Stimulated activated CD8-positive, alpha-beta memory T cell treated with anti-CD3 and anti-CD28 coated beads, Interleukin-12 subunit alpha, Interleukin-12 subunit beta, amount 100 ng/mL, for 24 hours (primary cell): Measurements from ENCODE around the gene CPE.
"Not testable (repeated sequence)": the region's sequence is repeated elsewhere in the genome, so short reads cannot be mapped to it uniquely, and the experiment has no call there.

Experiments used
- DNase-seq: peaks from one replicate; pipeline ENCODE4 v3.0.0-alpha.2; 2020; ENCODE audit errors: extremely low read depth

The CPE gene

DNA sequence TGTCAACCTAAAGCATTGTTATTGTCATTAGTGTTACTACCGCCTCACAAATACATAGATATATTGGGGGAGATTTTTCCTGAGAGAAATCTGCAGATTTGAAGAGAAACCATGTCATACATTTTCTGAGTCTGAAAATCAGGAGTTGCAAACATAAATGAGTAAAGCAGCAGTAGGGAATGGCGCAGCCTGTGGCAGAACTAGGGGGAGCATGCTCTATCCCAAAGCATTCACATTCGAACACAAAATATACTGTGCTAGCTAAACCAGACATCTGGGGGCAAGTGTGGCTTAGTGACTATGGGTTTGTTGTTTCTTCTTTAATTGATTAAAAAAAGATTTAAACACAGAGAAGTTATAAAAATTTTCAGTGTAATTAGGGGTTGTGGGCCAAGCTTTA, 83.2 kb downstream of the CPE start:
- DNase-seq = no peak

GRCh38 chr4:165464376-165464775, 85.6 kb downstream of the CPE start:
- no peak for DNase-seq

DNA sequence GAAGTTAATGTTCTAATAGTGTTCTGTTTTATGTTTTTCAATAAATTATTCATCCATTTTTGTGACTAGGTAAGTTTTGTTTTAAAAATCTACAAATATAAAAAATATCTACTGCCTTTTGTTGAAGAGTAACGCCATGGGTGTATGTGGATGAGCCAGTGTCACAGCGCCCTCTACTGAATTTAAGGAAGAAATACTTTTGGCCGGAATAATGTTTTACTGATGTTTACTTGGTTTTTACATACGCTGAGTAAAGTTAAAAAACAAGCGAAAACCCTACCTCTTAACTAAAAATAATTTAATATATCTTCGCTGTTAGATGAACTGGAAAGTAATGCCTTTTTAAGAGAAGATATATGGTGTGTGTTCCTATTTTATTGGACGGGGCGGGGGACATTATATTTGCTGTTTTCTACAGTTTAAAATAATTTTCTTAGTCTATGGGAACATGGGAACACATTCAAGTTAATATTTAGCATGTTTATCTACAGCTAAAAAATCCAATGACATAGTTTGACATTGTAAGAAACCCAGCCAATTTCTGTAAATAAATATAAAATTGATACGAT, 86.1 kb downstream of the CPE start:
- no peak for DNase-seq

GRCh38 chr4:165470009-165470408, 91.2 kb downstream of the CPE start:
- no peak for DNase-seq

- DNase-seq = no peak
These were observed 94.3 kb downstream of the CPE start for GRCh38 chr4:165472943-165473676.

GRCh38 chr4:165474784-165475705, 96.2 kb downstream of the CPE start:
- DNase-seq = no peak

- DNase-seq = no peak
These were observed 96.9 kb downstream of the CPE start for GRCh38 chr4:165475706-165476070.

DNA sequence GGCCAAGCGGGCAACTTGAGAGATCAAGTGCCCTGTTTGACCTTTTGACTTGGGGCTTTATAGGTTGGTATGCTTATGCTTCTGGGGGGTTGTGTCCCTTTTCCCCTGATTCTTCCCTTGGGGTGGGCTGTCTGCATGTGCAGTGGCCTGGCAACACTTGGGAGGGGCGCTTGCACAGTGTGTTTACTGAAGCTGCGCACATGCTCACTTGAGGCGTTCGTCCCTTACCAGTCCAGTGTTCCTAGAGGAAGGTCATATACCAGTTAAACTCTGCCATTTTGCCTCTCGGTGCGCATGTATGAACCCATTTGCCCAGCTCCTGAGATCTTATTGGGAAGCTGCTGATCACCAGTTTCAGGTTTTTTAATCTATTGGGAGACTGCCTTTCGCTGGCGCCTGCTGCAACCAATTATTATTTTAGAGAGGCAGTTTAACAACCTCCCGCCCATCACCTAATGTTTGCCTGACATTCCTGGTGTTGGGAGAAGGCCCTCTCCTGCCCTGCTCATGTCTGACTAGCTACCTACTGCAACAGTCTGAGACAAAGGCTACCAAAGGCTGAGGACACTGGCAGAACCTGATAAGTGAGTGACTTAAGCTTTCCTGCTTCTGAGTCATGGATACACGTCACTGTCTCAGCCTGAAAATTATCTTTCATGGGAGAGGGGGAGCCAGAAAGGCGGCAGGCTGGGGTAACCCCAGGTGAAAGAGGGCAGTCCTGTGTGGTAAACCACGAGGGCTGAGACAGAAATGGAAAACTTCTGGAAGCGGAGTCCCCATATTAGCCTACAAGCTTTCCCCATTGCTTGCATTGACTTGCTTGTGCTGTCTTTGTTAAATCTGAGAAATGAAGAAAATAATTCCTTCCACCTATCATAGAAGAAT, 97.6 kb downstream of the CPE start:
- no peak for DNase-seq

- DNase-seq = no peak
These were observed 99.0 kb downstream of the CPE start for GRCh38 chr4:165477799-165478198.

GRCh38 chr4:165478260-165478659, 99.5 kb downstream of the CPE start:
- no peak for DNase-seq

- DNase-seq = no peak
These were observed 102.4 kb downstream of the CPE start for GRCh38 chr4:165481053-165481835.

DNA sequence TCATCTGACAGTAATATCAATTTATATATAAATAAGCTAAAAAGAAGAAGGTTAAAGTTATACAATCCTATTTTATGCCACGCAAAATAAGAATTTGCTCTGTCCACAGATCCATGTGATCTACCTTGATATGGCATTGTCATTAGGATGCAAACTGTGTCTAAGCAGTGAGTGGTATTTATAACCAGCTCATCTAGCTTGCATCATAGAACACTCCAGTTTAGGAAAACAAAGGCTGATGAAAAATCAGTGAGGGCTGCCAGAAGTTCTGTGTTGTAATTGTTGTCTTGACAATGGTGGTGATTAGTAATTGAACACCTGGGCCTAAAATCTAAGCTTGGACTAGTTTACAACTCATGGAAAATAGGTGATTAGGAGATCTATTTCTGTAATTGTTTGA, 111.0 kb downstream of the CPE start:
- DNase-seq = no peak

DNA sequence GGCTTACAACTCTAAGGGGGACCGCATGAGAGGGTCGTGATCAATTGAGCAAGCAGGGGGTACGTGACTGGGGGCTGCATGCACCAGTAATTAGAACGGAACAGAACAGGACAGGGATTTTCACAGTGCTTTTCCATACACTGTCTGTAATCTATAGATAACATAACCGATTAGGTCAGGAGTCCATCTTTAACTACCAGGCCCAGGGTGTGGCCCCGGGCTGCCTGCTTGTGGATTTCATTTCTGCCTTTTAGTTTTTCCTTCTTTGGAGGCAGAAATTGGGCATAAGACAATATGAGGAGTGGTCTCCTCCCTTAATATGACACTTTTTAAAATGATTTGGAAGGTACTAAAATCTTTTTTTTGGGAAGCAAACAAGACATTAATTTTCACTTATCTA, 113.8 kb downstream of the CPE start:
- DNase-seq = not testable (repeated sequence)

GRCh38 chr4:165493359-165493758, 114.6 kb downstream of the CPE start:
- DNase-seq = peak; percentile 9

GRCh38 chr4:165502916-165503907, 124.4 kb downstream of the CPE start:
- DNase-seq = no peak

DNA sequence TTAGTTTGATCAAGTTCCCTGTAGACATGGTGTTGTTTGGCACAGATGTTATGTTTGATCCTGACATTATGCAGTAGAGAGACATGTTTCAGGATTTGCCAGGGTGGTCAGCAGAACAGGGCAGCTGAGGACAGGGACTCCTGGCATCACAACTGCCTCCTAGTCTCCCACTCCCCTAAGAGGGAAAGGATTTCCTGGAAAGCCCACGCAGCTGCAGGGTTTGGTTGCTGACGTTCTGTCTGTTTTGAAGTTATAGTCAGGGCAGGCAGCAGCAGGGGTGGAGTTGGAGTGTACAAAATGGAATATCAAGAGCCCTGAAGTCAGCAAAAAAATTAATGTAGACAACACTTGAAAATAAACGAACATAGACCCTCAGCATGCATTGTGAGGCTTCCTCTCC, 125.4 kb downstream of the CPE start:
- DNase-seq = no peak

GRCh38 chr4:165505958-165506837, 127.4 kb downstream of the CPE start:
- DNase-seq = no peak

DNA sequence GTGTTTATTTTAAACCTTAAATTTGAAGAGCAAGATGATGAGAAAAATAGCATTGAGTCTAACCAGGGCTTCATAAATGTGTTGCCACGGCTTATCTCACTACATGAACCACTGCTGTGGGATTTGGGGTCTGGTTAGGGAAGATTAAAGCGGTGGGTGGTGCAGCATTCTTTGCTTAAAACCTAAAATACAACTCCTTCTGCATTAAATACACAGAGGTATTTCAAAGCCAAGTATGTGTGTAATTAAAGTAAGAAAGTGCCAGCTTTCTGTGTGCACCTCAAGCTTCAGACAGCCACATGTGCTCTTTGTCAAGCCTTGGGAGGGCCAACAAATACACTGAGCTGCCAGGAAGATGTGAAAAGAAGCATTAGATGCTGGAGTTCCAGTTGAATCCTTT, 128.0 kb downstream of the CPE start:
- no peak for DNase-seq

GRCh38 chr4:165507381-165507780, 128.6 kb downstream of the CPE start:
- no peak for DNase-seq
